ENCODE measurements around the gene ELAC2. TPM values are rescaled to one million over a fixed set of nuclear protein-coding genes. Genes with fewer than 3 reads are reported as not detected.

The ELAC2 gene
- total and polyA plus RNA-seq, 2 of the 8 experiments (the other 6 are each of a cell fraction or from before 2014, with no cell fraction given), result 91.6 to 127 TPM

DNA sequence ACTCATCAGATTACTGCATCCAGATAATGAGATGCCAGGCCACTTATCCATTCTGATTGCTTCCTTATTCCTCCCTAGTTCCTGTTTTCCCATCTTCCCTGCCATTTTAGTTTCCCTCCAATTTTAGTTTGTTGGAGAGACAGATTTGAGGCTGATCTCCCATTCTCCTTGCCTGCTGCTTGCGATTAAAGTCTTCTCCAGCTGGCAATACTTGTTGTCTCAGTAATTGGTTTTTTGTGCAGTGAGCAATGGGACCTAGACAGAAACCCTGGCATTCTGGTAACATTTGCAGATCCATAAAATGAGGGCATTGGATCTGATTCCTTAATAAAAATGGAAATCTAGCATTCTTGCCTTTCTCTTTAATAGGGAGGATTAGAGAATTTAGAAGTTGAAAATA lies 17.6 kb upstream of the ELAC2 start:
- no peak for FAIRE-seq
- H2BK12ac ChIP-seq (ENCODE audit: low read depth, low read length), result no peak overlapping the region
- TF ChIP-seq SIRT6 (IDR thresholded peaks at IDR 0.05; ENCODE audit: low read length), result no peak
- TF ChIP-seq, protein P1, sequence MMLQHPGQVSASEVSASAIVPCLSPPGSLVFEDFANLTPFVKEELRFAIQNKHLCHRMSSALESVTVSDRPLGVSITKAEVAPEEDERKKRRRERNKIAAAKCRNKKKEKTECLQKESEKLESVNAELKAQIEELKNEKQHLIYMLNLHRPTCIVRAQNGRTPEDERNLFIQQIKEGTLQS (IDR thresholded peaks at IDR 0.05; ENCODE audit: insufficient read depth, low read depth, low read length), result no peak
- TF ChIP-seq POLR2AphosphoS5 (IDR thresholded peaks at IDR 0.05; ENCODE audit: low read depth, low read length), result no peak
- no peak for TF ChIP-seq BACH1 (IDR thresholded peaks at IDR 0.05; ENCODE audit: low read length)
- TF ChIP-seq KDM1A (IDR thresholded peaks at IDR 0.05; ENCODE audit: borderline replicate concordance, low read length), result no peak
- no peak for TF ChIP-seq SUZ12 (IDR thresholded peaks at IDR 0.05; ENCODE audit: low read length)
- no peak for TF ChIP-seq SP1 (IDR thresholded peaks at IDR 0.05; ENCODE audit: low read depth, low read length)
- no peak for TF ChIP-seq SIN3A (conservative IDR thresholded peaks at IDR 0.05 in 1 of 2, IDR thresholded peaks at IDR 0.05 in 1 of 2; ENCODE audit: low read depth in 1 of 2, low read length in 2 of 2)
- TF ChIP-seq CBX5 (IDR thresholded peaks at IDR 0.05; ENCODE audit: low read depth, low read length), result no peak
- no peak for TF ChIP-seq NANOG (IDR thresholded peaks at IDR 0.05; ENCODE audit: insufficient read depth, low read depth, low read length, poor library complexity, severe bottlenecking)
- TF ChIP-seq CREB1 (IDR thresholded peaks at IDR 0.05), result no peak
- no peak for TF ChIP-seq RBBP5 (IDR thresholded peaks at IDR 0.05; ENCODE audit: borderline replicate concordance, low read depth, low read length)
- no peak for TF ChIP-seq CTBP2 (IDR thresholded peaks at IDR 0.05; ENCODE audit: borderline replicate concordance, insufficient read depth, insufficient read length, low read length)
- TF ChIP-seq HDAC2 (IDR thresholded peaks at IDR 0.05; ENCODE audit: borderline replicate concordance in 1 of 2, low read depth in 2 of 2, low read length in 2 of 2), result no peak

More for the DNA sequence above, 17.6 kb upstream of the ELAC2 start:
- no peak overlapping the region for H4K5ac ChIP-seq (ENCODE audit: insufficient read length, low read depth, low read length)
- H2BK5ac ChIP-seq (ENCODE audit: low read depth, low read length), result no peak overlapping the region
- H2BK20ac ChIP-seq (ENCODE audit: low read length), result no peak overlapping the region
- H3K18ac ChIP-seq (ENCODE audit: extremely low read depth, low read length), result no peak overlapping the region
- POLR2A ChIA-PET (ENCODE audit: partially characterized antibody), result no interaction called here
- H3K9me3 ChIP-seq (ENCODE audit: insufficient read depth in 2 of 2, low read depth in 1 of 2, low read length in 1 of 2), result no peaks in the 10 kb centered on the region; a peak in 1 of 4 replicates
- no peak overlapping the region for H3K4me2 ChIP-seq (ENCODE audit: insufficient read depth in 1 of 2, low read depth in 2 of 2, low read length in 2 of 2)
- no peak overlapping the region for H2BK120ac ChIP-seq (replicated peaks; ENCODE audit: low read depth, low read length)
- no peaks in the 10 kb centered on the region for H3K23me2 ChIP-seq (ENCODE audit: low read depth, low read length)
- H3K27me3 ChIP-seq (replicated peaks in 1 of 4; ENCODE audit: control insufficient read depth in 3 of 4, extremely low read depth in 1 of 4, insufficient read depth in 3 of 4, low read length in 3 of 4), result no peaks in the 10 kb centered on the region
- 83% methylated on average over 1 of the region's 1 CpG; no CpG with 5 or more reads in 1 of the 2 experiments for WGBS, 2 experiments (ENCODE audit: extremely low coverage in 1 of 2, insufficient coverage in 1 of 2, insufficient read length in 1 of 2, insufficient replicate concordance in 2 of 2, low coverage in 1 of 2, low lambda C conversion rate in 2 of 2, missing lambda C conversion rate in 1 of 2)
- CTCF ChIA-PET (ENCODE audit: partially characterized antibody), result interaction anchor here (0.8 kb wide), 1 partner anchor 11 kb away, joined by 3 read pairs; no protein-coding TSS in a partner anchor
- H4K20me1 ChIP-seq (replicated peaks in 1 of 2; ENCODE audit: control insufficient read depth in 1 of 2, insufficient read depth in 2 of 2, low read length in 2 of 2), result no peaks in the 10 kb centered on the region
- H3K4me3 ChIP-seq (ENCODE audit: extremely low read depth in 1 of 4, insufficient read depth in 2 of 4, low read depth in 3 of 4, low read length in 4 of 4), result no peak overlapping the region
- H2AK5ac ChIP-seq (ENCODE audit: low read depth, low read length), result no peak overlapping the region
- no peak overlapping the region for H3K56ac ChIP-seq (replicated peaks; ENCODE audit: insufficient read length, low read depth, low read length)
- H3K27ac ChIP-seq (ENCODE audit: low read depth, low read length), result no peak overlapping the region
- H2AFZ ChIP-seq (ENCODE audit: low read length), result no peak overlapping the region
- no peaks in the 10 kb centered on the region for H3K79me1 ChIP-seq (ENCODE audit: low read depth, low read length)
- no peaks in the 10 kb centered on the region for H3K4me1 ChIP-seq (replicated peaks in 1 of 4; ENCODE audit: control insufficient read depth in 3 of 4, insufficient read depth in 4 of 4, low read length in 3 of 4)
- no peak overlapping the region for H3K23ac ChIP-seq (ENCODE audit: insufficient read length)
- H3K4ac ChIP-seq (replicated peaks; ENCODE audit: insufficient read length, low read depth, low read length), result no peak overlapping the region
- no peaks in the 10 kb centered on the region for H3K79me2 ChIP-seq (ENCODE audit: control insufficient read depth in 1 of 2, insufficient read depth in 2 of 2, low read length in 2 of 2)
- no peaks in the 10 kb centered on the region for H3K36me3 ChIP-seq (ENCODE audit: control insufficient read depth in 2 of 4, insufficient read depth in 4 of 4, low read length in 3 of 4)
- no peak for DNase-seq (ENCODE audit: low read depth in 1 of 2, low spot score in 2 of 2)
- H4K8ac ChIP-seq (ENCODE audit: extremely low read depth, insufficient read depth, low read length), result no peak overlapping the region
- no peak overlapping the region for H2BK15ac ChIP-seq (ENCODE audit: low read length)
- no peak overlapping the region for H4K91ac ChIP-seq (replicated peaks; ENCODE audit: insufficient read length, low read length)
- H3K14ac ChIP-seq (ENCODE audit: insufficient read length), result no peak overlapping the region
- H3K9ac ChIP-seq (replicated peaks in 1 of 4; ENCODE audit: extremely low read depth in 1 of 4, low read depth in 3 of 4, low read length in 3 of 4), result no peak overlapping the region

Data from H1 (cell line).